ENCODE data around the gene SLC2A9.

Gene SLC2A9

GRCh38 chr4:10055871-10056270 is 34.6 kb upstream of the SLC2A9 start:
- H3K27ac ChIP-seq (ENCODE audit: low read length) = no peak overlapping the region
- no peak overlapping the region for H3K9ac ChIP-seq (ENCODE audit: low read length)
- no peaks in the 10 kb centered on the region for H3K9me3 ChIP-seq (replicated peaks; ENCODE audit: insufficient read depth, low read length)
- no peaks in the 10 kb centered on the region for H3K79me2 ChIP-seq (ENCODE audit: low read length)
- no peak overlapping the region for H3K4me2 ChIP-seq (ENCODE audit: low read depth, low read length)
- DNase-seq = no peak
- no peaks in the 10 kb centered on the region for H3K4me1 ChIP-seq (ENCODE audit: low read length)
- no peaks in the 10 kb centered on the region for H3K27me3 ChIP-seq (replicated peaks; ENCODE audit: insufficient read depth, low read length)
- H3K4me3 ChIP-seq (ENCODE audit: low read length) = no peak overlapping the region
- no peaks in the 10 kb centered on the region for H3K9me2 ChIP-seq (replicated peaks; ENCODE audit: insufficient read depth, low read length)
- H3K36me3 ChIP-seq (replicated peaks; ENCODE audit: insufficient read depth, low read length) = no peaks in the 10 kb centered on the region
- H3F3A ChIP-seq (ENCODE audit: insufficient read depth, low read length) = no peaks in the 10 kb centered on the region
- no peaks in the 10 kb centered on the region for H4K20me1 ChIP-seq (ENCODE audit: insufficient read depth, low read length)
- TF ChIP-seq EZH2phosphoT487 (IDR thresholded peaks at IDR 0.05; ENCODE audit: low read length) (no peak), EZH2 (optimal IDR thresholded peaks at IDR 0.05; ENCODE audit: low read depth, low read length) (no peak), CTCF (IDR thresholded peaks at IDR 0.05; ENCODE audit: low read length) (no peak)
- H2AFZ ChIP-seq (ENCODE audit: low read length) = no peak overlapping the region

GRCh38 chr4:10054571-10055041 is 33.3 kb upstream of the SLC2A9 start:
- no peaks in the 10 kb centered on the region for H3F3A ChIP-seq (ENCODE audit: insufficient read depth, low read length)
- H3K4me2 ChIP-seq (ENCODE audit: low read depth, low read length) = no peak overlapping the region
- H3K27ac ChIP-seq (ENCODE audit: low read length) = no peak overlapping the region
- no peaks in the 10 kb centered on the region for H4K20me1 ChIP-seq (ENCODE audit: insufficient read depth, low read length)
- no peaks in the 10 kb centered on the region for H3K36me3 ChIP-seq (replicated peaks; ENCODE audit: insufficient read depth, low read length)
- no peak overlapping the region for H3K4me3 ChIP-seq (ENCODE audit: low read length)
- H3K79me2 ChIP-seq (ENCODE audit: low read length) = no peaks in the 10 kb centered on the region
- DNase-seq = no peak
- H3K9ac ChIP-seq (ENCODE audit: low read length) = no peak overlapping the region
- TF ChIP-seq CTCF (IDR thresholded peaks at IDR 0.05; ENCODE audit: low read length) (no peak), EZH2phosphoT487 (IDR thresholded peaks at IDR 0.05; ENCODE audit: low read length) (no peak), EZH2 (optimal IDR thresholded peaks at IDR 0.05; ENCODE audit: low read depth, low read length) (no peak)
- no peaks in the 10 kb centered on the region for H3K4me1 ChIP-seq (ENCODE audit: low read length)
- H3K9me3 ChIP-seq (replicated peaks; ENCODE audit: insufficient read depth, low read length) = no peaks in the 10 kb centered on the region
- no peaks in the 10 kb centered on the region for H3K27me3 ChIP-seq (replicated peaks; ENCODE audit: insufficient read depth, low read length)
- no peaks in the 10 kb centered on the region for H3K9me2 ChIP-seq (replicated peaks; ENCODE audit: insufficient read depth, low read length)
- no peak overlapping the region for H2AFZ ChIP-seq (ENCODE audit: low read length)

GRCh38 chr4:10053635-10054453 is 32.5 kb upstream of the SLC2A9 start:
- Histone ChIP-seq H4K20me1 (ENCODE audit: insufficient read depth, low read length) (no peaks in the 10 kb centered on the region), H3K4me1 (ENCODE audit: low read length) (no peaks in the 10 kb centered on the region), H3F3A (ENCODE audit: insufficient read depth, low read length) (no peaks in the 10 kb centered on the region), H3K9me2 (replicated peaks; ENCODE audit: insufficient read depth, low read length) (no peaks in the 10 kb centered on the region), H3K9ac (ENCODE audit: low read length) (no peak overlapping the region), H3K9me3 (replicated peaks; ENCODE audit: insufficient read depth, low read length) (no peaks in the 10 kb centered on the region), H3K36me3 (replicated peaks; ENCODE audit: insufficient read depth, low read length) (no peaks in the 10 kb centered on the region), H3K4me2 (ENCODE audit: low read depth, low read length) (no peak overlapping the region), H2AFZ (ENCODE audit: low read length) (no peak overlapping the region), H3K4me3 (ENCODE audit: low read length) (no peak overlapping the region), H3K79me2 (ENCODE audit: low read length) (no peaks in the 10 kb centered on the region), H3K27me3 (replicated peaks; ENCODE audit: insufficient read depth, low read length) (no peaks in the 10 kb centered on the region), H3K27ac (ENCODE audit: low read length) (no peak overlapping the region)
- DNase-seq = no peak
- TF ChIP-seq CTCF (IDR thresholded peaks at IDR 0.05; ENCODE audit: low read length) (no peak), EZH2phosphoT487 (IDR thresholded peaks at IDR 0.05; ENCODE audit: low read length) (no peak), EZH2 (optimal IDR thresholded peaks at IDR 0.05; ENCODE audit: low read depth, low read length) (no peak)
